HEK293 (cell line): ENCODE measurements around the gene MYADML2.

Experiments used
- BCL11A ChIP-seq: fragments of 450-650 bp; formaldehyde crosslinking; IDR thresholded peaks from 2 replicates; pipeline ENCODE4 v1.5.1; 2016; ENCODE audit warnings: low read depth, missing biosample characterization, missing genetic modification characterization
- EGR2 ChIP-seq: fragments of 450-650 bp; formaldehyde crosslinking; IDR thresholded peaks from 2 replicates; pipeline ENCODE4 v1.5.1; 2016; ENCODE audit warnings: low read depth, missing biosample characterization, missing genetic modification characterization
- FEZF1 ChIP-seq: fragments of 450-650 bp; formaldehyde crosslinking; IDR thresholded peaks from 2 replicates; pipeline ENCODE4 v1.5.1; 2016; ENCODE audit warnings: missing biosample characterization, missing genetic modification characterization
- GLI2 ChIP-seq: fragments of 450-650 bp; formaldehyde crosslinking; IDR thresholded peaks from 2 replicates; pipeline ENCODE4; 2017; ENCODE audit warnings: missing biosample characterization, missing genetic modification characterization, low read depth, borderline replicate concordance
- GLIS1 ChIP-seq: fragments of 450-650 bp; formaldehyde crosslinking; IDR thresholded peaks from 2 replicates; pipeline ENCODE4 v1.5.1; 2016; ENCODE audit warnings: missing biosample characterization, missing genetic modification characterization
- HIC1 ChIP-seq: fragments of 450-650 bp; formaldehyde crosslinking; IDR thresholded peaks from 2 replicates; pipeline ENCODE4 v1.5.1; 2016; ENCODE audit warnings: missing biosample characterization, missing genetic modification characterization
- KLF1 ChIP-seq: fragments of 450-650 bp; formaldehyde crosslinking; IDR thresholded peaks from 2 replicates; pipeline ENCODE4 v1.5.1; 2016; ENCODE audit warnings: missing biosample characterization, missing genetic modification characterization
- KLF17 ChIP-seq: fragments of 450-650 bp; formaldehyde crosslinking; IDR thresholded peaks from 2 replicates; pipeline ENCODE4 v1.5.1; 2016; ENCODE audit warnings: missing biosample characterization, missing genetic modification characterization
- PRDM10 ChIP-seq: fragments of 450-650 bp; formaldehyde crosslinking; IDR thresholded peaks from 2 replicates; pipeline ENCODE4 v1.5.1; 2016; ENCODE audit warnings: missing biosample characterization, missing genetic modification characterization
- PRDM4 ChIP-seq: fragments of 450-650 bp; formaldehyde crosslinking; IDR thresholded peaks from 2 replicates; pipeline ENCODE4 v1.5.1; 2017; ENCODE audit warnings: missing biosample characterization, missing genetic modification characterization
- SP7 ChIP-seq: fragments of 450-650 bp; formaldehyde crosslinking; IDR thresholded peaks from 2 replicates; pipeline ENCODE4 v1.5.1; 2016; ENCODE audit warnings: missing biosample characterization, missing genetic modification characterization
- YY1 ChIP-seq: fragments of 450-650 bp; formaldehyde crosslinking; IDR thresholded peaks from 2 replicates; pipeline ENCODE4 v1.5.1; 2018; ENCODE audit warnings: missing biosample characterization, missing genetic modification characterization
- ZBTB21 ChIP-seq: fragments of 450-650 bp; formaldehyde crosslinking; IDR thresholded peaks from 2 replicates; pipeline ENCODE4 v1.5.1; 2017; ENCODE audit warnings: missing biosample characterization, missing genetic modification characterization
- ZBTB48 ChIP-seq: fragments of 450-650 bp; formaldehyde crosslinking; IDR thresholded peaks from 2 replicates; pipeline ENCODE4 v1.5.1; 2016; ENCODE audit warnings: missing biosample characterization, missing genetic modification characterization
- ZBTB7A ChIP-seq: fragments of 450-650 bp; formaldehyde crosslinking; IDR thresholded peaks from 2 replicates; pipeline ENCODE4 v1.5.1; 2016; ENCODE audit warnings: low read depth, missing biosample characterization, missing genetic modification characterization
- ZFHX2 ChIP-seq: fragments of 450-650 bp; formaldehyde crosslinking; conservative IDR thresholded peaks from 2 replicates; pipeline ENCODE4 v1.5.1; 2016; ENCODE audit warnings: missing biosample characterization, missing genetic modification characterization
- ZNF16 ChIP-seq: fragments of 450-650 bp; formaldehyde crosslinking; IDR thresholded peaks from 2 replicates; pipeline ENCODE4 v1.5.1; 2016; ENCODE audit warnings: low read depth, missing biosample characterization, missing genetic modification characterization
- ZNF324 ChIP-seq: fragments of 450-650 bp; formaldehyde crosslinking; IDR thresholded peaks from 2 replicates; pipeline ENCODE4 v1.5.1; 2016; ENCODE audit warnings: missing biosample characterization, missing genetic modification characterization
- ZNF394 ChIP-seq: fragments of 450-650 bp; formaldehyde crosslinking; IDR thresholded peaks from 2 replicates; pipeline ENCODE4 v1.5.1; 2016; ENCODE audit warnings: missing biosample characterization, missing genetic modification characterization, mild to moderate bottlenecking, moderate library complexity, borderline replicate concordance
- ZNF426 ChIP-seq: fragments of 450-650 bp; formaldehyde crosslinking; IDR thresholded peaks from 2 replicates; pipeline ENCODE4 v1.5.1; 2017; ENCODE audit warnings: missing biosample characterization, missing genetic modification characterization, mild to moderate bottlenecking, inconsistent platforms, moderate library complexity
- ZNF558 ChIP-seq: fragments of 450-650 bp; formaldehyde crosslinking; IDR thresholded peaks from 2 replicates; pipeline ENCODE4 v1.5.1; 2016; ENCODE audit warnings: missing biosample characterization, missing genetic modification characterization
- ZNF639 ChIP-seq: fragments of 450-650 bp; formaldehyde crosslinking; IDR thresholded peaks from 2 replicates; pipeline ENCODE4 v1.5.1; 2016; ENCODE audit warnings: missing biosample characterization, missing genetic modification characterization
- ZNF704 ChIP-seq: fragments of 450-650 bp; formaldehyde crosslinking; IDR thresholded peaks from 2 replicates; pipeline ENCODE4 v1.5.1; 2016; ENCODE audit warnings: missing biosample characterization, missing genetic modification characterization
- ZNF776 ChIP-seq: fragments of 450-650 bp; formaldehyde crosslinking; IDR thresholded peaks from 2 replicates; pipeline ENCODE4 v1.5.0; 2017; ENCODE audit warnings: missing biosample characterization, missing genetic modification characterization, borderline replicate concordance
- ZNF792 ChIP-seq: fragments of 450-650 bp; formaldehyde crosslinking; IDR thresholded peaks from 2 replicates; pipeline ENCODE4 v1.5.1; 2016; ENCODE audit warnings: missing biosample characterization, missing genetic modification characterization

Gene MYADML2

GRCh38 chr17:81926451-81927151 lies 20.4 kb downstream of the MYADML2 start (continued):
- TF ChIP-seq PRDM10 (tag by site-specific recombination) = peak; percentile 86
- TF ChIP-seq ZFHX2 (tag by site-specific recombination) = peak; percentile 85
- no peak for TF ChIP-seq ZNF792 (tag by site-specific recombination)
- no peak for TF ChIP-seq PRDM4 (tag by site-specific recombination)
- TF ChIP-seq GLI2 = no peak; the same call in 1 of the 2 replicates
- TF ChIP-seq YY1 (tag by site-specific recombination) = peak; percentile 5; the same call in 1 of the 2 replicates
- TF ChIP-seq SP7 = peak; percentile 89
- no peak for TF ChIP-seq ZNF426
- TF ChIP-seq ZNF394 = peak; percentile 51; the same call in 1 of the 2 replicates
- no peak for TF ChIP-seq ZNF704 (tag by site-specific recombination)
- TF ChIP-seq HIC1 (tag by site-specific recombination) = no peak
- TF ChIP-seq KLF17 = peak; percentile 97
- no peak for TF ChIP-seq ZNF776 (tag by site-specific recombination)
- peak; percentile 85 for TF ChIP-seq ZBTB7A (tag by site-specific recombination)
- TF ChIP-seq ZNF558 = peak; percentile 20; the same call in 1 of the 2 replicates
- TF ChIP-seq ZNF324 = peak; percentile 88
- peak; percentile 83 for TF ChIP-seq BCL11A (tag by site-specific recombination)
- TF ChIP-seq EGR2 = peak; percentile 70; the same call in 1 of the 2 replicates
- peak; percentile 52; the same call in 1 of the 2 replicates for TF ChIP-seq FEZF1
- TF ChIP-seq ZBTB21 (tag by site-specific recombination) = peak; percentile 92
- TF ChIP-seq GLIS1 (tag by site-specific recombination) = peak; percentile 99
- TF ChIP-seq ZNF639 (tag by site-specific recombination) = peak; percentile 75
- TF ChIP-seq ZBTB48 (tag by site-specific recombination) = peak; percentile 75; the same call in 1 of the 2 replicates
- peak; percentile 54 for TF ChIP-seq KLF1 (tag by site-specific recombination)
- no peak for TF ChIP-seq ZNF16 (tag by site-specific recombination)
